GDM1 (cell line): ENCODE results near the gene IL1F10.
"Not testable (repeated sequence)": the region's sequence is repeated elsewhere in the genome, so short reads cannot be mapped to it uniquely, and the experiment has no call there.

ENCODE experiments used
- DNase-seq: peaks from one replicate; lab custom pipeline; 2025; lab: John Stamatoyannopoulos, UW

Gene IL1F10

DNA sequence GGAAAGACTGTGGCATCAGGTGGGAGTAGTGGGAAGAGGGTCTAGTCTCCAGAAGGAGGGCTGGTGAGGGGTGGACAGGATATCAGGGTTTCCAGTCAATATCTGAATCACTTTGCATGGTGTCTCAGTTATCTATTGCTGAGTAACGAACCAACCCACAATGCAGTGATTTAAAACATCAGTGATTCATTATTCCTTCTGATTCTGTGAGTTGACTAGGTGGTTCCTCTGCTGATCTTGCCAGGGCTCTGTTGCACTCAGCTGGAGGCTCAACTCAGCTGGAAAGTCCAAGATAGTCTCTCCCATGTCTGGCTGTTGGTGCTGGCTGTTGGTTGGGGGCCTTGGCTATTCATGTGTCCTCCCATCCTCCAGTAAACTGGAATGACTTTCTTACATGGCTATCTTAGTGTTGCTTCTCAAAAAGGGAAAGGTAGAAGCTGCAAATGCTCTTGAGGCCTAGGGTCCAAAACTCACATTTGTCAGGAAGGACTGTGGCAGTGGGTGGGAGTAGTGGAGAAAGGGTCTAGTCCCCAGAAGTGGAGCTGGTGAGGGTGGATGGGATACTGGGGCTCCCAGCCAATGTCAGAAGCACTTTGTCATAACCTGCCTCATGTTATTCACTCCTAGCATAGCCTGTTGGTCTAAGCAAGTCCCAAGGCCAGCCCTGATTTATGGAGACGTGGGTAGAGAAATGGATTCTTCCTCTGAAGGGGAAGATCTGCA is 13.9 kb downstream of the IL1F10 start:
- no peak for DNase-seq

DNA sequence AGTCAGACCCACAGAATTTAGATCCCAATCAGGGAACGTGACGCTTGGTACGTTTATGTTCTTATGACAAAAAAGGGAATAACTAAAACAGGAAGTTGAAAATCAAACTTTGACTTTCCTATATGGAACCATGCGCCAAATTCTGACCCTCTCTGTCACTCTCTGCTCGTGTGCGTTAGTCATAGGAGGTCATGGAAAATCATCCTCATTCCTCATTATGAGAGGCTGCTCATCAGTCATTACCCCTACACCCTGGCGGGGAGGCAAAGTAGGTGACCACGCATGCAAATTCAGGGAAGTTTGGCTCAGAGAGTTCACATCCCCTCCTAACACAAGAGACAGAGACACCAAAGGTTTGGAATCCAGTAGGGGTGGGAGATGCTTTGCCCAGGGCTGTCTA is 15.5 kb downstream of the IL1F10 start:
- no peak for DNase-seq

DNA sequence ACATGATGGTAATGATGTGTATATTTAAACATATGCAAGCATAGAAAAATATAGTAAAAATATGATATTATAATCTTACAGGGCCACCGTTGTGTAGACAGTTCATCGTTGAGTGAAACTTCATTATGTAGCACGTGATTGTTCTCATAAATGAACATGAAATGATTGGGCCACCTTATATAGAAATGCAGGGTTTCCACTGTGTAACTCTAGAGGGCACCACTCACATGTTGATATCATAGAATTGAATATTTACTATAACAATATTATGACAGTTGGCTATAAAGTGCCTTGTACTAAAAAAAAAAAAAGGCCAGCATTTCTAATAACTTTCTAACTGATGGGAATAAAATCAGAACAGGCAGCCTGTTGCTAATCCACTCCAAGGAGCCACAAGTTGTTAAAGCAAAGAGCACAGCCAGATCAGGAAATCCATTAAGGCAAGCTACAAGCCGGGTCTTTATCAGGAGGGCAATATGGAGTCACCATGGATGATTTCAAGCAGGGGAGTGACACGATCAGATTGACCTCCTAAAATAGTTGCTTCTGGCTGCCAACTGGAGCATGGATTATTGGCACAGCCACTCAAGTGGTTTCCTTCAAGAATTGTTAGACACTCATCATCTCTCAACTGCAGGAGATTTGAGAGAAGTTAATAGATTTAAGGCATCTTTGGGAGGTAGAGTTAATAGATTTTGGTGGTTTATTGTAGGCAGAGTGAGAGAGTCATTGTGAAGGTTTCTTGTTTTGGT is 16.7 kb downstream of the IL1F10 start:
- DNase-seq = no peak

DNA sequence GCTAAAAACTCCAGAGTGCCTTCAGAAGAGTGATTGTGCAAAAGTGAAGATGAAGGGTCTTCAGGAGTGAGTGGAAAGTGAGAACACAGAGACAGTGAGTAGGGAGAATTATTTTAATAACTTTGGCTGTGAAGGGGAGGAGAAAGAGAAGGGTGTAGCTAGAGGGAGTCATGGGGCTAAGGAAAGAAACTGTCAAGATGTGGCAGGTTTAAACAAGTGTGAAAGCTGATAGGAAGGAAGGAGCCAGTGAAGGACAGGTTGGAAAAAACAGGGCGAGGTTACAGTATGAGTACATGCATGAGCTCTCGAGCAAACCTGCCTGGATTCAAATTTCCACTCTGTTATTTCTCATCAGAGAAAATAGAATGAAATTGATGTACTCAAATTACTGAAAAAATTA is 17.8 kb downstream of the IL1F10 start:
- no peak for DNase-seq

DNA sequence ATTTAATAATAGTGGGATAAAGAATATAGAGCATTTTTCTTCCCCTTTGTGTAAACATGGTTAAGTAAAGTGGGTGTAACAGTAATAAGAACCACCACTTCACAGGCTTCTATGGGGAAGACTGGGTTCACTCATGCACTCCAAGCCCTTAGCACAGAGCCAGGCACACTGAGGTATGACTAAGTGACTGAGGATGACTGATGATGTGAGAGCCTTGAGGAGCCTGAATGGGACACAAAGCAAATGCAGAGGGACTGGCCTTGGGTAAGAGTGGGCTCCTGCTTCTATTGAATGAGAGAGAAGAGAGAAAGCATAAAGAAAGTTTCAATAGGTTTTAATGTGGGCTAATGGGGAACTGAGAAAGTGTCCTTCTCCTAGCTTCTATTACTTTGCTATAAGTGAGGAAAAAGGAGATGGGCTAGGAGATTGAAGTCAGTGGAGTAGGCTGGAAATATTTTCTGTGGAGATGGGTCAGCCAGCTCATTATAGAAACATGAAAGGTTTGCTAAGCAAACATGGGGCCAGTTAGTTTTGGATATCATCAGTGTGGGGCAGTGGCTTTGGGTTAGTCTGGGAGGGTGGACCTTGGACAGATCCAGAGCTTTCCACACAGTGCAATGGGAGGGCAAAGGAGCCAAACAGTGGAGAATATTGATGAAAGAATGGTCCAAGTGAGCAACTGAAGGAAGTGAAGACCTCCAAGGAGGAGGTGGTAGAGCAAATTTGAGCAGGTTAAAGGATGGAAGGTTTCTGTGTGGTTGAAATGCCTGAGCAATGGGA is 20.6 kb downstream of the IL1F10 start:
- DNase-seq = no peak

DNA sequence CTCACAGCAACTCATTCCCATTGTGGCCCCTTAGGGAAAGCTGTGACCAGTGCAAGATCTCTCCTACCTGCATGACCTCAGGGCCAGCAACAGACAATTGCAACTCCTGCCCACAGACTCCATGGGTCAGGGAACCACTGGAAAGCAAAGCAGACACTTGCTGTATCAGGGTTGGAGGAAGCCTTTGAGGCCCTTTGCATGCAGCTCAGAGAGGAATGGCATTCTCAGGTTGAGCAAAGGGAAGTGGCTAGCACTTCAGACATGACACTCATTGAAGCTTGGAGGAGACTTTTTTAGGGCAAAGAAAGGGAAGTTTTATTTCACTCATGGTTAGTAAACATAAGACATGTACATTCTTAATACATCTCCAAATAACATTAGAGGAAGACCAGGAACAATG is 22.1 kb downstream of the IL1F10 start:
- DNase-seq = peak; percentile 52

DNA sequence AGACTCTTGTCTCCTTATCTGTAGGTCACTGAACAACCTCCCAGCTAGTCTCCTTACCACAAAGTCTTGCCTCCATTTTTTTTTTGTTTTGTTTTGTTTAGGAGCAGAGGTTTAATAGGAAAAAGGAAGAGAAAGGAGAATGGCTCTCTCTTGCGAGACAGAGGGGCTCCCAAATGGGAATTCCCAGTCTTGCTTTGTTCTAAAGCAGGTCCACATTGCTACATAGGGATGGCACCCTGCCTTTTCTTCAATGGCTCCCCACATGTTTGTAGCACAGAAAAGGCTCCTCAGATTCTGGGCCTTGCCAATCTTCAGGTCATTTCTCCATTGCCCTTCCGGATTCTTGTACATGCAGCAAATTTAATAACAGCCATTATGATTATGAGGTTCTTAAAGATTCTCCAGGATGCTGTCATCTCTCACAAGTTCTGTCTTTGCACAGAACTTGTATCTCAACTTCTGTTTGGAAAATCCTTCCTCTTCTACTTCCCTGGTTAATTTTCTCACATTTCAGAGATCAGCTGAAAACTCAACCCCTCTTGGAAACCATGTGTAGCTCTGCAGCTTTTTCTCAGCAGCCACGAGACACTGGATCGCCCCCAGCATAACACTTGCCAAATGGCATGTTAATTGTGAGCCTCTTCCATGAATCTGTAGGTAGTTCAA is 23.6 kb downstream of the IL1F10 start:
- no peak for DNase-seq

DNA sequence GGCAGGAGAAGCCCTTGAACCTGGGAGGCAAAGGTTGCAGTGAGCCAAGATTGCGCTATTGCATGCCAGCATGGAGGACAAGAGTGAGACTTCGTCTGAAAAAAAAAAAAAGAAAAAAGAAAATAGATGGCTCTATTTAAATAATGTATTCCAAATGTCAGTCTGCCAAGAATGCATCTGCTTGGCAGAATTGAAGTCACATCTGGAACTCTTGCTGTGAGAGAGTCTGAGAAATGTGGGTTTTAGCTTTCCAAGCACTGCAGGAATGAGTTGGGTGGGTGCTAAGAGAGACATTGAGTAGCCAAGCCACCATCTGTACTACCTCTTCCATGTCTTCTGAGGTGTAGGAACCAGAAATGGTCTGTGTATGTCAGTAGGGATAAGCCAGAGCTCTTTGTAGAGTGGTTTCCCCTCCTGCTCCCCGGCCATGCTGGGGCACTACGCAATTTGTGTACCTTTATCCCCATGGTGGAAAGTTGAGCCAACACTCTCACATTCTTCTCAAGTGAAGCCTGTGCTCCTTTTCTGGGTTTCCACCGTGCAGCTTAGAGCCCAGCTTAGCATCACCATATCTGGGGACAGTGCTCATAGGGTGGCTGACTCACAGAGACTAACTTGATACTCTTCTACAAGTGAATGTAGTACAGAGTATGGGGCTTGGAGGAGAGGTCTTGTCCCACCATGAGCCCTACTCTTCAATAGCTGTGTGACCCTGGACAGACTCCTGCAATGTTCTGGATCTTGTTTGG is 25.3 kb downstream of the IL1F10 start:
- DNase-seq = no peak

DNA sequence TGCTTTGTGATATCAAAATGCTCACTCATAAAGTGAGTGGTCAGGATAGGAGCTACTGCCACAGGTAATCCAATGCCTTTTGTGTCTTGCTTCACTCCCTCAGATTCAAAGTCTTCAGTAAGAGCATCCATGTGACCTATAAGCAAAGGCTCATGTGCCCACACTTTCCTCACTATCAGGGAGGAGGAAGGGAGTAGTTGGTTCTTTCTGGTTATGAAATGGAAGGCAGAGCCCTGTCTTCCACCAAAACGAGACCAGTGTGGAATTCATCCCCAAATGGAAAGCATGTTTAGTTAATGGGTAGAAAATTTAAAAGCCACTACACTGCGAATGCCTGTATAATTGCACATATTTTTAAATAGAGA is 25.8 kb downstream of the IL1F10 start:
- no peak for DNase-seq

DNA sequence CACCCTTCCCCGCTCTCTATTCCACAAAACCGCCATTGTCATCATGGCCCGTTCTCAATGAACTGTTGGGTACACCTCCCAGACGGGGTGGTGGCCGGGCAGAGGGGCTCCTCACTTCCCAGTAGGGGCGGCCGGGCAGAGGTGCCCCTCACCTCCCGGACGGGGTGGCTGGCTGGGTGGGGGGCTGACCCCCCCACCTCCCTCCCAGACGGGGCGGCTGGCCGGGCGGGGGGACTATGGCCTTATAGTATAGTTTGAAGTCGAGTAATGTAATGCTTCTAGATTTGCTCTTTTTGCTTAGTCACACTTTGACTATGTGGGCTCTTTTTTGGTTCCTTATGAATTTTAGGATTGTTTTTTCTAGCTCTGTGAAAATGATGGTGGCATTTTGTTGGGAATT is 28.5 kb downstream of the IL1F10 start:
- DNase-seq = not testable (repeated sequence)

DNA sequence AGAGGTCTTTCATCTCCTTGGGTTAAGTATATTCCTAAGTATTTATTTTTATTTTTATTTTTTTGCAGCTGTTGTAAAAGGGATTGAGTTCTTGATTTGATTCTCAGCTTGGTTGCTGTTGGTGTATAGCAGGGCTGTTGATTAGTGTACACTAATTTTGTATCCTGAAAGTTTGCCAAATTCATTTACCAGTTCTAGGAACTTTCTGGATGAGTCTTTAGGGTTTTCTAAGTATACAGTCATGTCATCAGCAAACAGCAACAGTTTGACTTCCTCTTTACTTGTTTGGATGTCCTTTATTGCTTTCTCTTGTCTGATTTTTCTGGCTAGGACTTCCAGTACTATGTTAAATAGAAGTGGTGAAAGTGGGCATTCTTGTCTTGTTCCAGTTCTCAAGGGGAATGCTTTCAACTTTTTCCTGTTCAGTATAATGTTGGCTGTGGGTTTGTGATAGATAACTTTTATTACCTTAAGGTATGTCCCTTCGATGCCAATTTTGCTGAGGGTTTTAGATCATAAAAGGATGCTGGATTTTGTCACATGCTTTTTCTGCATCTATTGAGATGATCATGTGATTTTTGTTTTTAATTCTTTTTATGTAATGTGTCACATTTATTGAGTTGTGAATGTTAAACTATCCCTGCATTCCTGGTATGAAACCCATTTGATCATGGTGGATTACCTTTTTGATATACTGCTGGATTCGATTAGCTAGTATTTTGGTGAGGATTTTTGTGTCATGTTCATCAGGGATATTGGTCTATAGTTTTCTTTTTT is 29.3 kb downstream of the IL1F10 start:
- DNase-seq = not testable (repeated sequence)

DNA sequence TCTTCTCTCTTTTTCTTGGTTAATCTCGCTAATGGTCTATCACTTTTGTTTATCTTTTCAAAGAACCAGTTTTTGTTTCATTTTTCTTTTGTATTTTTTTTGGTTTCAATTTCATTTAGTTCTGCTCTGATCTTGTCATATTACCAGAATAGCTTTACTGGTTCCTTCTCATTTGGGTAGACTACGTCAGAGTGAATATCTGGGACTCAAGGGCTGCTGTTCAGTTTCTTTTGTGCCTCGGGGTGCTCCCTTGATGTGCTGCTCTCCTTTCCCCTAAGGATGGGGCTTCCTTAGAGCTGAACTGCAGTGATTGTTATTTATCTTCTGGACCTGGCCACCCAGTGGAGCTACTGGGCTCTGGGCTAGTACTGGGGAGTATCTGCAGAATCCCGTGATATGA is 30.3 kb downstream of the IL1F10 start:
- no peak for DNase-seq

DNA sequence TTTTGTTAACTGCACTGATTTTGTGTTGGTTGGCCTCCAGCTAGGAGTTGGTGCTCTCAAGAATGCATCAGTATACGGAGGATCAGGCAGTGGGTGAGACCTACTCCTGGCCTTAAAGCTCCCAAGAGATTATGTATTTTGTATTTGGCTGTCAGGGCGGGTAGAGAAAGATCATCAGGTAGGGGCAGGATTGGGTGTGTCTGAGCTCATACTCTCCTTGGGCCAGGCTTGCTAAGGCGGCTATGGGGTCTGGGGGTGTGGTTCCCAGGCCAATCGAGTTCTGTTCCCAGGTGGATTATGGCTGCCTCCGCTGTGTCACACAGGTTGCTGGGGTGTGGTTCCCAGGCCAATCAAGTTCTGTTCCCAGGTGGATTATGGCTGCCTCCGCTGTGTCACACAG is 30.8 kb downstream of the IL1F10 start:
- DNase-seq = no peak

DNA sequence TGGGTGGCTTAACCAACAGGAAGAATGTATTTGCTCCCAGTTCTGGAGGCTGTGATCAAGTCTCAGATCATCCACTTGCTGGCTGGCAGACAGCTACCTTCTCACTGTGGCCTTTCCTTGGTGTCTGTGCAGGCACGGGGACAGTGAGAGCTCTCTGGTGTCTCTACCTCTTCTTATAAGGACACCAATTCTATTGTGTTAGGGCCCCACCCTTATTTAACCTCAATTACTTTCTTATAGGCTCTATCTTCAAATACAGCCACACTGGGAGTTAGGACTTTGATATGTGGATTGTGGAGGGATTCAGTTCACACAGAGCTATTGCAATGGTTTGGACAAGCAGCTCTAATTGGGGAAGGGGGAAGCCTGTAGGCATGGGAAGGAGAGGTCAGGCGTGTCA is 34.4 kb downstream of the IL1F10 start:
- no peak for DNase-seq

DNA sequence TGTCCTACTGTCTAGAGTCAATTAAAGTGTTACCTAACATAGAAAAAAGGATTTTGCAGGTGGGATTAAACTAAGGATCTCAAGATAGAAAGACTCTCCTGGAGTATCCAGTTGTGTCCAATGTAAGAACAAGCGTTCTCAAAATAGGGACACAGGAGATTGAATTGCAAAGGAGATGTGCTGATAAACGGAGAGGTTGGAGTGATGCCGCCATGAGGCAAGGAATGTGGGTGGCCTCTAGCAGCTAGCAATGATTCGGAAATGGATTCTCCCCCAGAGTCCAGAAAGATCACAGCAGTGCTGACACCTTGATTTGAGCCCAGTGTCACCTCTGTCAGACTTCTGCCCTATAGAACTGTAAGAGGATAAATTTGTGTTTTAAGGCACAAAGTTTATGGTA is 35.5 kb downstream of the IL1F10 start:
- DNase-seq = no peak

DNA sequence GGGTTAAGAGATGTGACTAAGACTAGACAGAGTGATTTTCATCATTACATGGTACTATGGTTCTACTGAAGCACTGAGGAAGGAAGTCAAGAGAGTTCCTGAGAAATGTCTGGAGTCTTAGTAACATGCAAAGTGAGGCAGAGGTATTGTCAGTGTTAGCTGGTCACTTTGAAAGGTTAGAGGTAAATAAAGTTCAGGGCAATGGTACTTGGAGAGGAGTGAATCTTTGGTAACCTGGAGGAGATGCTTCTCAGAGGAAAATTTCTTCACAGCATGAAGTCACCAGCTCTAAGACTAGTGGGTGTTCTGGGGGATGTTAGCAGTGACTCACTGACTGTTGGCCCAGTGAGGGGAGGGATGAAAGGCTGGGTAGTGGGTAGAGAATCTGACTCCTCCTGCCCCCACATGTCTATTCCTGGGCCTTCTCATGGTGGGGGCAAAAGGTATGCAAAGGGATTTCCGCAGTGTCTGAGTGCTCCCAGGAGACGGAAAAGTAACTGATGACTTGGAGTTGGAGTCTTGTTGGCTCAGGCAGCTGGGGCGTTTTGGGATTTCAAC is 36.4 kb downstream of the IL1F10 start:
- DNase-seq = no peak

DNA sequence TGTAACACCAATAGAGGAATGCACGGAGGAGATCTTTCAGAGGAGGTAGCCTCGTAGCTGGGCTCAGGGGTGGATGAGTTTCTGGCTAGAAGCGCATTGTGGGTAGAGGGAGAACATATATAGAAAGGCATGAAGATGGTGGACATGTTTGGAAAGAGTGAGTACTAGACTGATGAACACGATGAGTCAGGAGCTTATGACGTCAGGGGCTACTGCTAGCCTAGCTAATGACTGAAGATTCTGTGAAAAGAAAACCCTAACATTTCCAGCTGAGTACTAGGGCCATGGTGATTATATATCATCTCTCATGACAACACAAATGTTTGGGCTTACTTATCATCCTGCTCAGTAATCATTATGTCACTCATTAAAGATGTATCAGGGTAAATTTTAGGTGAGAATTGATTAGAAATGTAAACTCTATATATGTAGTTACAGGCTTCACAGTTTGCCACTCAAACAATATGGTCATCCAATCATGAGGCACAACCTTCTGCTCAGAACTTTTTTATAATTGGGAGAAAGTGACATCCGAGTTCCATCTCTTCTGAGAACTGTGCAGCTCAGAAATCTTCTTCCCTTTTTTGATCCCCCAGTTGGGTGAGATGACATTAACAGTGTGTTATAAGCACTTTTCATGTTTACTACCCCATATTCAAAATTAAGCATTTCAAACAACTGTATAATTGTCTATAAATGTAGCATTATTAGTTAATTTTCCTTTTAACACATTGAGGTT is 37.4 kb downstream of the IL1F10 start:
- DNase-seq = no peak

DNA sequence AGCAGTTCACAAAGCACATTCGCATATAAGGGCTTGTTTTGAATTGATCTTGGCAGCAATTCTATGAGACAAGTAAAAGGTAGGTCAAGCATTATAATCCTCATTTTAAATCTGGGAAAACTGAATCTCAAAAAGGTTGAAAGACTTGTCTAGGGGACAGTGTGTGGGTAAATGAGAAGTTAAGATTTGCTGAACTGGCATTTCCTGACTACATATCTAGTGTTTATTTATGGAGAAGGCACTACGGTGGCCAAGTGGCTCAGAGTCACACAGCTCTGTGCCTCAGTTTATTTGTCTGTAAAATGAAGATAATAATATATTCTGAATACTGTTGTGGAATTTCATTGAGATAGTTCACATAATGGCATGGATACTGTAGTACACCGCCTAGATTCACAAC is 43.4 kb downstream of the IL1F10 start:
- no peak for DNase-seq

DNA sequence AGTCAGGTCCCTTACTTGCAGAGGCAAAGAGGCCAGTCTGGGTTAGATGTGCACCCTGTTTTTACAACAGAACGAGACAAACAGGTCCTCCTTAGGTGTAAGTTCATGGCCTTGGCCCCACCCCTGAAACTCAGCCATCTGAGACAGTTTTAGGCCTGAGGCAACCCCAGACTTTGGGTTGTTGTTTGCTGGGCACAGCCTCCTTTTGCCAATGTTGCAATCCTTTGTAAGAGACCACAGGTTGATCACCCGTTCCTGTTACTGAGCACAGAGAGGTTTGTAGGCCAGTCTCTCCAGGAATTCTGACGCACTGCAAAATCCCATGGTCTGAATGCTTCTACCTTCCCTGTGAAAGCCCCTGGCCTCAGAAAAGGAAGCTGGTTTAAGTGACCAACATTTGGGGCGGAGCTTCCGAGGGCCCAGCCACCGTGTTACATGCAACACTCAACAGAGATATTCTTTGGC is 44.1 kb downstream of the IL1F10 start:
- DNase-seq = no peak

DNA sequence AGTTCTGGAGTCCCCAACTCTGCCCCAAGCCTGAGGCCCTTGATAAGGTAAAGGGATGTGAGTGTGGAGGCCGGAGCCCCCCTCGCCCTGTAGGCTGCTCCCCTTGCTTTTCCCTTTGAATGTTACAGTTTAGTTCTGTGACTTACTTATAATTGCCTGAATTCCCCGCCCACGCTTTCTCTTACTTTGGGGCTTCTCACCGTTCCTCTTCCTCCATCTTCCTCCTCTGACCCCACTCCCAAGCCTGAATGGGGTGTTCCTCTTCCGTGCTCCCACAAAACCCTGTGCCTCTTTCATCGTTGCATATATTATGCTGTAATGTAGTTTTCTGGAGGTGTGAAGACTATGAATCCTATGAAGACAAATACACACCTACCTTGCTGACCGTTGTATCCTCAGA is 44.7 kb downstream of the IL1F10 start:
- no peak for DNase-seq
